GM18502 (cell line): ENCODE measurements around the gene REV1.

Source experiments
- ATAC-seq: cut with Tn5 transposase; IDR thresholded peaks from one replicate; pipeline ENCODE4 v1.9.1; 2021; ENCODE audit warnings: mild to moderate bottlenecking; ENCODE audit not compliant: unreplicated experiment, poor library complexity

Gene REV1

DNA sequence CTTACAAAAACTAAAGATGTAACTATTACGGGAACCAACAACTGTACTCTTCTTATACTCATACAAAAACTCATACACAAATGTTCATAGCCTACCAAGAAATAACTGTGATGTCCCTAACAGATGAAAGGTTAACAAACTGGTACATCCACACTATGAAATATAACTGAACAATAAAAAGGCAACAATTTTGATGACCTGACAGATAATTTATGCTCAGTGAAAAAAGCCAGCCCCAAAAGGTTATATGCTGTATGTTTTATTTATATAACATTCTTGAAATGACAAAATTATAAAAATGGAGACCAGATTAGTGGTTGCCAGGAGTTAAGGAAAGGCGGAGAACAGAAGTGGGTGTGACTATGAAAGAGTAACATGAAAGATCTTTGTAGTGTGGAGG lies 31.3 kb downstream of the REV1 start:
- ATAC-seq: no peak

DNA sequence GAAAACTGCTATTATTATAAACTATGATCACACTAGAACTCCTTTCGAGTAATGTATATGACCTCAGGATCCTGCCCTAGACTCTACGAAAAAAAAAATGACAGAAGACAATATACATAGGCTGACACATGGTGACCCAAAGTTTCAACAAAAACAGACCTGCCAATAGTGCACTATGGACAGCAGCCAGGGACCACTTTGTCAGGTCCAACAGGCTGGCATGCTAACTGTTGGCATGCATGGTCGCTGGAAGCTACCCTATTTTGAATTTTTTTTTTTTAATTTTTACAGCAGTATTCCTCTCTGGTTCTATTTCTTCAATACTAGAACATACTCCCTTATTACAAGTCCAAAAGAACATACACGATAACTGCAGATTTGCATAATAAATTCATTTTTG lies 38.1 kb downstream of the REV1 start:
- ATAC-seq: no peak

DNA sequence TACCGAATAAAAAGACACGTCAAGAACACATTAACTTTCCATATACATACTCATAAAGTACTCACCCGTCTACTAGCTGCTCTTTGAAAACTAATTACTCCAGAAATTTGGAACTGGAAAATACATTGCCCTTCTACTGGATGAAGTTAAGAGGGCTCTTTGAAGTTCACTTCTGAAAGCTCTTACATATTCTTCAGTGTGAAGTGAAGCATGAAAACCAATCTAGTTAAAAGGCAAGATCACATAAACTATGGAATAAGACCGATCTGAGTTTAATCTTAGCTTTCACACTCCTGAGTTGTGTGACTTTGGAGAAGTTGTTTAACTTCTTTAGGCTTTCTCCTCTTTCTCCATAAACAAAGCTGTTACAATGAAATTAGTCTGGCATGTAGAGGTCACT lies 38.5 kb downstream of the REV1 start:
- ATAC-seq: no peak

DNA sequence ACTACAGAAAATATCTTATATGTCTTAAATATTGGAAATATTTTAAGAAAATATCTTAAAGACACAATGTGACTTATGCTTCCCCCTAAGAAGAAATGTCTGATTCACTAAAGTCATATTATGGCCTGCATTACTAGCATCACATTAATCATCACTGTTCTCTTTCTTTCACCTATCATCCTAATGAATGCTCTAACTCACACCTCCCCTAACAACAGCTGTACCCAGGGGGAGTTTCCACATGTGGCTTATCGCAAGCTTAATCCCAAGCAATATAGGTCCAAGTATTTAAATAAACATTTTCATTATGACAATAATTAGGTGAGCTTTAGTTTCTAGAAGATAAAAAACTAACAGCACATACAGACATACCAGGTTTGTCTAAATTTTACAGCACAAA lies 39.6 kb downstream of the REV1 start:
- no peak for ATAC-seq

DNA sequence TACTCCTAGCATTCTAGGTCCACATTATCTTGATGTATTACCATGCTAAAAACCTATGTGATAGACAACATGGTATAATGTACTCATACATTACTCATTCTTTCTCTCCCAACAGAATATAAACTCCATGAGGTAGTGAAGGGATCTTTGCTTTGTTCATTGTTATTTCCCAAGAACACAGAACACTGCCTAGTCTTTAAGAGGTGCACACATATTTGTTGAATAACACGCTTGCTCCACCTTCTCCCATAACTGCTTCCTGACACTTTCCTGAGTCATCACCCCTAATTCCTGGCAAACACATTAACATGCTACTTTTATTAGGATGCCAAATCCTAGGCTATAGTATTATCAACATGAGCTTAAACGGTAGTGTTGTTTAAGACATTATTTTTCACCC lies 41.3 kb downstream of the REV1 start:
- ATAC-seq: no peak

DNA sequence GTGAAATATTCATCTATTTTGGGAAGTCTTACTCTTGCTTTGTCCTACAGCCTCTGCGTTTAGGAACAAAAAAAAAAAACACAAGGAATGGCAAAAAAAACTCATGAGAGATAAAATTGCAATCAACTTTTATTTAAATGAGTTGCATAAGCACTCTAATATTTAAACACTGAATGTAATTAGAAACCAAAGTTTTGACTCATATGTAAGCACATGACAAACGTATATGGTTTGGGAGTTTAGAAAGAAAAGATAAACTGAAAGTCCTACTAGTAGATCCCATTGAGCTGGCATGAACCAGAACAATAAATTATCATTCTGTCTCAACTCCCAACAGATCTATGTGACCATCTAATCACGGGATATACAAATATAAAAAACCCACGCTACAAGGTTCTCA lies 44.8 kb downstream of the REV1 start:
- ATAC-seq: no peak

DNA sequence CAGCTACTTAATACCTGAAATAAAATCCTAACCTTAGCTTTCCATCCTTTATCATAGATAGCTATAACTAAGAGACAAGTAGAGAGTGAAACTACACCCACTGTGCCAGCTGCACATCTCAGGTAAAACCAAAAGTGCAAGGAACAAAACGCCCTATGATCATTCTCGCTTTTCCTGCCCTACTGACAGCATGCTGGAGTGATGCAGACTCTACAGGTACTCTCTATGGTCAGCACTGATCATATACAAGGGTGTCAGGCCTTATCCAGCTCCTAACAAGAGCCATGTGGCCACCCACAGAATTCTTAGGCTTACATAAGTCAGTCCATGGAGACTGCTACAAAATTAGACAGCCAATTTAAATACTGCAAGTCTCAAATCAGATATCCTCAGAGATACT lies 45.6 kb downstream of the REV1 start:
- ATAC-seq: no peak

DNA sequence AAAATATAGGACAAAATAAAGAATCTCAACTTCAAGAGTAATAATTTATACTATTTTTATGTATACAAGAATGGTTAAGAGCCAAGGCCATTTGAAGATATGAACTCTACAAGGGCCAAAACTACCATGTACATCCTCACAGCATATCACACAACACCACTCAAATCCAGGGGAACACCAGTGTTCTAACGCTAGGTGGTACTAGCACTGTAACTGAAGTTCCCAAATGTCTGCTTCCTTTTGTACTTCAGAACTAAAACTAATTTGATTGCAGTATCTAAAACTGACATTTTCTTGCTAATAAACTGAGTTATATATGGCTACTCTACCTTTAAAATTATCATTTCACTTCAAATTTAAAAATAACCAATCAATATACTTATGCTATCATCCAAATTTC lies 47.0 kb downstream of the REV1 start:
- no peak for ATAC-seq

DNA sequence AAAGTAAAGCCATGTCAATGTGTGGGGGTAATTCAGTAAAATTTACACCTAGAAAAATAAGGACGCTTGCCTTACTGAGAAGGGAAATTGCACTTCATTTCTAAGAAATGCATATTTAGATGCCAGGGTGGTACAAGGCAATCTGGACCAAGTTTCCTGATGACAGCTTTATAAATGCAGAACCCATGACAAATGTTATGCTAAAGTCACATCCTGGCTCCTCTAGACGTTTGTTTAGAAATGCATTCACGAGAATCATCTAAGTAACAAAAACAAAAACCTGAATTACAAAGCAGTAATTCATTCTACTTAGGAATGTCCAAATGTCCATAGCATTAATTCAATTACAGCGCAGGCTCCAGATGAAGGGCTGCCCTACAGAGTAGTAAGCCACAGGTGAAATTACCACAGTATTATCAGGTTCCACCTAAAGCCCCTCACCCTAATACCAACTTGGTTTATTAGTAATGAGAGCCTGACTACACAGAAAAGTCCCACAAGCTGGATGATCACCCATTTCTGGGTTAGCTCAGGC lies 49.8 kb downstream of the REV1 start:
- ATAC-seq: no peak

DNA sequence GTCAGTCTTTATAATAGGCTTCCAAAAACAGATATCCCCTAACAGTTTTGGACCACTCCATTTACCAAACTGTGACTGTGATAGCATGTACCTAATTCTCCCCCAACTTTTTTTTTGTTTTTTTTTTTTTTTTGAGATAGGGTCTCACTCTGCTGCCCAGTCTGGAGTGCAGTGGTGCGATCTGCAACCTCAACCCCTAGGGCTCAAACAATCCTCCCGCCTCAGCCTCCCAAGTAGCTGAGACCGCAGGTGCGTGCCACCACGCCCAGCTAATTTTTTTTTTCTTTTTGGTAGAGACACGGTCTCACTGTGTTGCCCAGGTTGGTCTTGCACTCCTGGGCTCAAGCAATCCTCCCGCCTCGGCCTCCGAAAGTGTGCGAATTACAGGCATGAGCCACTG lies 52.9 kb downstream of the REV1 start:
- ATAC-seq: no peak

DNA sequence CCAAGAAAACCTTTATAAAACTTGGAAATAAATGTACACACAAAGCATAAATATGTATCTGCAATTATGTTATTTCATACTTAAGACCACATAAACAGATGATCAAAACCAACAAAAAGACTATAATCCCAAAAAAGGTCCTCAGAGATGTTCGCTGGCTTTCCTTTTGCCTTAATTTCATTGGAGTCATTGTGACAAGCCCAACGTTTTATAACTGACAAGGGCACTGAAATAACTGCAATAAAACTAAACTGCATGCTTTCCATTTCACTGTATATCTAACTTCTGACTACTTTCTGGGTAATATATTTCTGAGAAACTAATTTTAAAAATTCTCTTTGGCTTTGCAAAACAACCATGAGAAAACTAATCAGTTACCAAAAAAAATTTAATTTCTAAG lies 56.5 kb downstream of the REV1 start:
- ATAC-seq: no peak

DNA sequence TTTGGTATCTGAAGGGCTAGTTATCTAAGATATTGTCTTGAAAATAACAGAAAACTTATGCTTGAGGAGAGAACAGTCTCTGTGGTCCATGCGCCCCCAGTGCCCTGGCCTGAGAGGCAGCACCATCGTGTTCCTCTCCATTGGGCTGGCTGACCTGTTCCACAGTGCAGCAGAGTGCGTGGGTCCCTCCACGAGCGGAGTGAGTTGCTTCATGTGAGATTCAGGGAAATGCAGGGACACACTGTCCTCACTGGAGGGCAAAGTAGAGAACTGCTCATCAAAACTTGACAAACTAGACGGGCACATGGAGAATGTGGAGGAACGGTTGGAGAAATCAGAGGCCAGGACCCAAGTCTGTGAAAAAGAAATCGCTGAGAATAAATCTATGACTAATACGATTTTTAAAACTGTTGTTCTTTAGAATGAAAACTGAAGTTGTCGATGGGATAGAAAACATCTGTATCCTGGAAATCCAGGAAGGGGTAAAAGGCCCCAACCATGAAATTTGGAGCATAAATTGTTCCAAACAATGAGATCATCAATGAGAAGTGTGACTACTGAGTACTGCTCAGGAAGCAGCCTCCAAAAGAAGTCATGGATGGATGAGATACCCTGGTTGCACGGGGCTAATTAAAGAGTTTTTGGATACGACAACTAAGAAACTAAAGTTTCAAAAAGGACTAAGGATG lies 58.1 kb downstream of the REV1 start:
- ATAC-seq: no peak

DNA sequence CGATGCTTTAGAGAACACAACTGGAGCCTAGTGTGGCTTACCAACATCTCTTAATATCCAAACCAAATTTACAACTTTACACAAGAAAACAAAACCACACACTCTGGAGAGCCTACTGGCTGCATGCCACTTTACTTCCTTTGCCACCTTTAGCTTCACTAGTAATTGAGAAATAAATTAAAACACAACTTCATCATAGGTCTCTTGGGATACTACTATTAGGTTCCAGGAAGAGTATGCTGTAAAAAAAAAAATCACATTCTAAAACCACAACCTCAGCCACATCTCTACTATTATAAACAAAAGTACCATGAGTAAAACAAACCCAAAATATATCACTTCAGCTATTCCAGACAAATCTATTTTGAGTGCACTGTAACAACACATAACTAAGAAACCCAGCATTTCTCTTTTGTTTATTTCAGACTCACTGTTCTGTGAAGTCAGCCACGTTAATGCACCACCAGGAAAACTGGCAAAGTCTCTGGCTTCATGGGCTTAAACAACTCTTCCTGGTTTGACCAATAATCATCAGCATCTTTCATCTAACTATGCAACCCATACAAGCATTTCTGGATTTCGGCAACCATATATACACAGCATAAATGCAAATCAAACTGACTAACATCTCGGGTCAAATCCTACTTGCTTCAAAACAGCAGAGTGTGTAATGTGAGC lies 59.1 kb downstream of the REV1 start:
- ATAC-seq: no peak

DNA sequence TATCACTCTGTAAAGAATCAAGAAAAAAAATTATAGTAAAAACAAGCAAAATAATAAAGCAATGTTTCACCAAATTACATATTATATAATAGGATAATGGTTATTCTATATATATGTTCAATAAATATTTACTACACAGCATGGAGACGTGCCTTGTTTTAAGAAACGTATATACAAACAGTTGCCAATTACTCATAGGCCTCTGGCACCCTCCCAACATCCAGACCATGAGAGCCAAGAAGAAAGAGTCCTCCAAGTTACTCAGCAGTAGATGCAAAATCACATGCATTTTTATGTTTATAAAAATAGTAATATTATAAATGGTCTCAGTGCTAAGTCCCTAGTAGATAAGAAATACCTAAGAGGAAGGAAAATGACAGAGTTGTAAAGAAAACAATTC lies 64.8 kb downstream of the REV1 start:
- ATAC-seq: no peak

DNA sequence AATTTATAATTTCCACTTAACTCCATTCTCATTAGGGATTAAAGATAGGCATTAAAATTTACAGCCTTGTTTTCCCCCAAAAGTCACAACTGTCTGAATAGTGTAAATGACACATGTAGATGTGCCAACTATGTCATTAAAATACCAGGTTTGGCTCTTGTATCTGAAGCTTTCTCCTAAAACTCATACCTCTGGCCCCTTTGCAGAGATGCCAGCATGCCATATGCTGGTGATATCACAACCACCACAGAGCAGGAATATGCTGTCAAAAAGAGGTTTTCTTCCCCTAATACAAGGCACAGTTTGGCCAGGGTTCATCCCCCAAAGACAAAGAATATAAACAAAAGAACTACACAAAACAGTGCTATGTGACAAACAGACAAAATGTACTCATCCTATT lies 65.4 kb downstream of the REV1 start:
- ATAC-seq: no peak

DNA sequence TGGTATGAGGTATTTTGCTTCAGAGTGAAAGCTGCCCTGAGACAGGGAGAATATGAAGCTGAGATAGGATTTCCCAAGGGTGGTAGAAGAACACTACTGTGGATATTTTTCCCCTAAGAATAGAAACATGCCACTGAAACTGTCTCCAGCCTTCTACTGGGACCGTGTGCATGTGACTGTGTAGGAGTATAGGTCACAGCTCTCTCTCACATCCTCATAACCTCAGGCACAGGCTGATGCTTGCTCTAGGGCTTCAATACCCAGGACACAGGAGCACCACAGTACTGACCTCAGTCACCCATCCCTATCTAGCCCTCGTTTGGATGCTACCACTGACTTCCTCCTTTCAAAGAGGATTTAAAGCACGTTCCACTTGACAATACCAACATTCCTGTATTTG lies 67.2 kb downstream of the REV1 start:
- peak; percentile 49 for ATAC-seq

DNA sequence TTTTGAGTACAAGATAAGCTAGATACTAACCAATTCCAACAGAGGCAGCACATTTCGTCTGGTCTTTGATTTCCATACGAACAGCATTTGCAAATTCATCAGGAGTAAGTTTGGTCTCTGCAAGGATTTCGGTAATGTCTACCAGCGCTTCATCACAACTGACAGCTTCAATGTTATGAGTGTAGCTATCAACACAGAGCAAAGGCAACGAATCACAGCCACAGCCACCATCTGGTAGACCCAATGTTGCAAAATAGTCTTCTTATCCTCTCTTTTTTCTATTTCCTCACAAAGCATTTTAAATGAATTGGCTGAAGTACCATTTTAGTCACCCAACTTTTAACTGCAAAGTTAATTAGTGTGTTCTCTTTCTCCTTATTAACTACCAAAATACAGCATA lies 68.3 kb downstream of the REV1 start:
- ATAC-seq: no peak

DNA sequence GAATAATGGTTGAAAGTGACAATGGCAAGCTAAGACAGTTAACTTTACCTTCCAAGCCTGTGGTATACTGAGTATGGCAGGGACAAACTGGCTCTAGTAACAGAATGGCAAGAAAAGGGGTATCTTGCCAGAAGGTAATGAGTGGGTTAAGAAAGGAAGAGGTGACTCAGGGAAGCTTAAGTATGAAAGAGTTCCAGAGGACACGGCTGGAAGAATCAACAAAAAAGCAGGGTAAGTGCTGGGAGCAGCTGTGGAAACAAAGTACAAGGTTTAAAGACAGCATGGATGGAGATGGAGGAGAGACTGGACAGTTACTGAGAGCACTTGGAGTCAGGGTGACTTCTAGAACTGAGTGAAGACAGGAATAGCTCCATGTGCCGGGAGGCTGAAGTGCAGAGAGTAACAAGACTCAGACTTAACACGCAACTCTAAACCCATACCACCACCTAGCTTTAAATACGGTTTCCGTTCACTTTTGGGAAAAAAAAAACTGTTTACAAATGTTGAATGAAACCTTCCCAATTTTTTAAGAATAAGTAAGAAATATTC lies 69.0 kb downstream of the REV1 start:
- ATAC-seq: no peak

DNA sequence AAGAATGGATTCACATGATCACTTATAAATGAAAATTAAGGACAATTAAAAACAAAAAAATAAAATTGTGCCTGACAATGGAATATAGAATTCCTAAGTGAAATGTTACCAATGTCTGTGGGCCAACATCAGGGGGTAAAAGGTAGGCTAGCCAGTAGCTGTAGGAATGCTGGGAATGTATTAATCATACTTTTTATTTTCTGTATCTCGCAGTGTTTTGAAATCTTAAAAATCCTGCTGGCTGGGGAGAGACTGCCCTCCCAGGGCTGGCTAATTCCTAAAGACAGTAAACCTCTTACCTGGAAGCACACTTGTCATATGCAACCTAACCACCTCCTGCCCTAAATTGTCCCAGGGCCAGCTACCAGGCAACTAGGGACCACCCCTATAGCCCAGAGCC lies 69.8 kb downstream of the REV1 start:
- no peak for ATAC-seq

DNA sequence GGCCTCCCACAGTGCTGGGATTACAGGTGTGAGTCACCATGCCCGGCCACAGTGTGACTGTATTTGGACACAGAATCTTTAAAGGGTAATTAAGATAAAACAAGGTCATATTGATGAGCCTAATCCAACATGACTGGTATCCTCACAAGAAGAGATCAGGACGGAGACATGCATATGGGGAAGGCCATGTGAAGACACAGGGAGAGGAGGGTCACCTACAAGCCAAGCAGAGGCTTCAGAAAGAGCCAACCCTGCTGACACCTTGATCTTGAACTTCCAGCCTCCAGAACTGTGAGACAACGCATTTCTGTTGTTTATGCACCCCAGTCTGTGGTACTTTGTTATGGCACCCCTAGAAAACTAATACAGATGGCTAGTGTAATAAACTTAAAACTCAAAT lies 72.4 kb downstream of the REV1 start:
- ATAC-seq: no peak

DNA sequence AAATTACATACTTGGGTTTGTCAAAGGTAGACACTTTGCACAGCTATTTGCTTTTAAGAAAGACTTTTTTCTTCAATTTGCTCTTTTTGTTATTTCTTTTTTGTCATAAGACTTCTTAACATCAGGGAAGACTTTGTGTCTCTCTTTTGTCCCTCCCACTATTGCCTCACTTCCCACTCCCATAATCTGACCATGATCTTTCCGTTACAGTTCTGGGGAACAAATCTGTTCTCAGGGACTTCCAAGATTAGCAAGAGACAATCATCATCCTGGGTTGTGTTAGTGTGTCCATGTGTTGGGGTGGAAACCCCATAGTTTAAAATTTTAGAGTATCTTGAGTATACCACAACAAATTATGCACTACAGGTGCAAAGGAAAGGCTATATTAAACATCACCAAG lies 75.3 kb downstream of the REV1 start:
- ATAC-seq: no peak

DNA sequence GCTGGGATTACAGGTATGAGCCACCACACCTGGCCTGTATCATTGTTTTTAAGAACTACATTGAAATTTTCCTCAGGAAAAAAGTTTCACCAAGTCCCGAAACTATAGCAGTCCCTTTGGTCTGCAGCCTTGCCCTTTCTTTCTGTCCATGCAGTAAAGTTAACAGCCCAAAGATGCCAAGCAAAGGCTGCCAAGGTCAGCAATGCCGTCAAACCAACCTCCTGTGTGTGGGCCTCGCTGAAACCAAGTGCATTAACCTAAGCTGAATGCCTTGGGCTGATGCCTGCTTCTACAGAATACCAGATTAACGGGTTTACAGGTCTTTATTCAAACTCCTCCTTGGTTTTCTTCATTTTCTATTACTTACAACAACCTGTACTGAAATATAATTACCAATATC lies 79.5 kb downstream of the REV1 start:
- ATAC-seq: no peak
